ENCODE data around the gene RBCK1. TPM values are rescaled to one million over a fixed set of nuclear protein-coding genes. Genes with fewer than 3 reads are reported as not detected.

The RBCK1 gene
- total and polyA plus RNA-seq, 9 of the 15 experiments (the other 6 are each of a cell fraction or from before 2014, with no cell fraction given), result 5.9 to 59.3 (median 26.5) TPM

DNA sequence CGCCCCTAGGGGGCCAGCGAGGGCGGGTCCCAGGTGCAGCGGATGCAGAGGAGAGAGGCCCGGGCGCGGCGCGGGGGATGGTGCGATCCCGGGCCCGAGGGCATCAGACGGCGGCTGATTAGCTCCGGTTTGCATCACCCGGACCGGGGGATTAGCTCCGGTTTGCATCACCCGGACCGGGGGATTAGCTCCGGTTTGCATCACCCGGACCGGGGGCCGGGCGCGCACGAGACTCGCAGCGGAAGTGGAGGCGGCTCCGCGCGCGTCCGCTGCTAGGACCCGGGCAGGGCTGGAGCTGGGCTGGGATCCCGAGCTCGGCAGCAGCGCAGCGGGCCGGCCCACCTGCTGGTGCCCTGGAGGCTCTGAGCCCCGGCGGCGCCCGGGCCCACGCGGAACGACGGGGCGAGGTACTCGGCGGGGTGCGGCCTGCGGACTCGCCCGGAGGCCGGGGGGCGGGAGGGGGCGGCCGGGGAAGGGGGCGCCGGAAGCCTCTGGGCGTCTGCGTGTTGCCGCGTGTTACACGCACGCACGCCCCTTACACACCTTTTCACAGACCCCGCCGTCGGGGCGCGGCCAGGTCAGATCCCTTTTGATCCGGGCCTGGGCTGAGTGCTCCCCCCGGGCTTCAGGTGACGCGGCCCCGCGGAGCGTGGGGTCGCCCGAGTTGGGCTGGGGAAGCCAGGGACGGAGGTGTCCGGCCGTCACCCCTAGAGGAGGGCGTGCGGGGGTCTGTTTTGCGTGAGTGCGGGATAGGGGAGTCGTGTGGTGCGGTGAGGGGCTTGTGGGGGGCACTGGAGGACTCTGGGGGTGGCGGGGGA lies 27.1 kb upstream of the RBCK1 start (continued):
- TF ChIP-seq ZNF511 (CRISPR knock-in tag; IDR thresholded peaks at IDR 0.05) (peak; percentile 76; the same call in 1 of the 2 replicates), ZNF518B (CRISPR knock-in tag; IDR thresholded peaks at IDR 0.05) (no peak), ZBTB17 (CRISPR knock-in tag; IDR thresholded peaks at IDR 0.05) (no peak; the same call in 1 of the 2 replicates), KAT8 (IDR thresholded peaks at IDR 0.05; ENCODE audit: low read depth) (no peak), EP300 (IDR thresholded peaks at IDR 0.05; ENCODE audit: low read length) (peak; percentile 97), ZNF274 (IDR thresholded peaks at IDR 0.05; ENCODE audit: borderline replicate concordance, low read depth, low read length) (no peak), TRIM28 (IDR thresholded peaks at IDR 0.05) (no peak), ZNF197 (CRISPR knock-in tag; IDR thresholded peaks at IDR 0.05; ENCODE audit: low read depth) (no peak), CREBBP (IDR thresholded peaks at IDR 0.05; ENCODE audit: low read depth, low read length) (no peak), SP1 (CRISPR knock-in tag; IDR thresholded peaks at IDR 0.05) (peak; percentile 59; the same call in 1 of the 2 replicates), ID3 (CRISPR knock-in tag; IDR thresholded peaks at IDR 0.05) (no peak), ID3 (tag; IDR thresholded peaks at IDR 0.05) (no peak; the same call in 1 of the 2 replicates), MEF2D (tag; conservative IDR thresholded peaks at IDR 0.05; ENCODE audit: low read depth) (0 out of 2 replicates have a peak, but pooled peaks have one; percentile 25), CXXC5 (CRISPR knock-in tag; IDR thresholded peaks at IDR 0.05) (peak; percentile 96), SAP30 (IDR thresholded peaks at IDR 0.05; ENCODE audit: borderline replicate concordance, insufficient read depth, low read depth, low read length, poor library complexity, severe bottlenecking) (peak; percentile 60), ZEB2 (IDR thresholded peaks at IDR 0.05) (peak; percentile 96), PHF20 (IDR thresholded peaks at IDR 0.05; ENCODE audit: partially characterized antibody) (no peak), SMARCC2 (IDR thresholded peaks at IDR 0.05; ENCODE audit: low read depth) (no peak), PREB (CRISPR knock-in tag; IDR thresholded peaks at IDR 0.05) (no peak), ZFP36 (IDR thresholded peaks at IDR 0.05; ENCODE audit: low read depth, low read length, partially characterized antibody) (no peak)
- TF ChIP-seq, protein P1, sequence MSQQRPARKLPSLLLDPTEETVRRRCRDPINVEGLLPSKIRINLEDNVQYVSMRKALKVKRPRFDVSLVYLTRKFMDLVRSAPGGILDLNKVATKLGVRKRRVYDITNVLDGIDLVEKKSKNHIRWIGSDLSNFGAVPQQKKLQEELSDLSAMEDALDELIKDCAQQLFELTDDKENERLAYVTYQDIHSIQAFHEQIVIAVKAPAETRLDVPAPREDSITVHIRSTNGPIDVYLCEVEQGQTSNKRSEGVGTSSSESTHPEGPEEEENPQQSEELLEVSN (IDR thresholded peaks at IDR 0.05; ENCODE audit: borderline replicate concordance in 1 of 2, extremely low read depth in 1 of 2, insufficient read depth in 1 of 2, insufficient read length in 1 of 2, low read depth in 1 of 2, low read length in 1 of 2, poor library complexity in 1 of 2, severe bottlenecking in 1 of 2), result no peak
